Neural cell (in vitro differentiated cells): ENCODE data around the gene PCSK9. TPM values are rescaled to one million over a fixed set of nuclear protein-coding genes. Genes with fewer than 3 reads are reported as not detected.

Experiments
- H2AFZ ChIP-seq: fragments of 200-600, 300-800 bp; sonication (generic), shearing (Covaris generic); 2 replicates; pipeline ENCODE4 v1.6.0; 2014; ENCODE audit warnings: low read depth, mild to moderate bottlenecking, antibody characterized with exemption, low read length, moderate library complexity
- H3F3A ChIP-seq: fragments of 200-600 bp; shearing (Covaris generic); 2 replicates; pipeline ENCODE4 v1.6.1; 2016; ENCODE audit warnings: mild to moderate bottlenecking, moderate library complexity, mixed read lengths, antibody characterized with exemption, low read length; ENCODE audit not compliant: insufficient read depth, poor library complexity, severe bottlenecking
- H3K27ac ChIP-seq: fragments of 200-600, 300-800 bp; sonication (generic), shearing (Covaris generic); 2 replicates; pipeline ENCODE4 v1.5.1; 2014; ENCODE audit warnings: mild to moderate bottlenecking, low read length, moderate library complexity
- H3K27me3 ChIP-seq: fragments of 300-800, 200-600 bp; sonication (generic), shearing (Covaris generic); 2 replicates; pipeline ENCODE4 v1.6.0; 2014; ENCODE audit warnings: mild to moderate bottlenecking, low read depth, low read length, moderate library complexity; ENCODE audit not compliant: insufficient read depth
- H3K36me3 ChIP-seq: fragments of 300-800, 200-600 bp; sonication (generic), shearing (Covaris generic); 2 replicates; pipeline ENCODE4 v1.5.1; 2014; ENCODE audit warnings: mild to moderate bottlenecking, antibody characterized with exemption, low read length, moderate library complexity; ENCODE audit not compliant: insufficient read depth
- H3K4me2 ChIP-seq: fragments of 300-800, 200-600 bp; sonication (generic), shearing (Covaris generic); 2 replicates; pipeline ENCODE4 v1.6.0; 2014; ENCODE audit warnings: mild to moderate bottlenecking, low read length
- H3K4me3 ChIP-seq: fragments of 300-800, 200-600 bp; sonication (generic), shearing (Covaris generic); 2 replicates; pipeline ENCODE4 v1.5.1; 2014; ENCODE audit warnings: mild to moderate bottlenecking, low read length, moderate library complexity
- H3K79me2 ChIP-seq: fragments of 200-600 bp; shearing (Covaris generic); replicated peaks from 2 replicates; pipeline ENCODE4 v1.6.0; 2014; ENCODE audit warnings: mild to moderate bottlenecking, low read length, moderate library complexity; ENCODE audit not compliant: insufficient read depth
- H3K9ac ChIP-seq: fragments of 300-800, 200-600 bp; sonication (generic), shearing (Covaris generic); 2 replicates; pipeline ENCODE4 v1.6.1; 2016; ENCODE audit warnings: mild to moderate bottlenecking, low read length, mixed read lengths
- H3K9me2 ChIP-seq: fragments of 200-600 bp; shearing (Covaris generic); 2 replicates; pipeline ENCODE4 v1.6.1; 2016; ENCODE audit warnings: mild to moderate bottlenecking, low read length, mixed read lengths; ENCODE audit not compliant: insufficient read depth
- H3K9me3 ChIP-seq: fragments of 200-600, 300-800 bp; sonication (generic), shearing (Covaris generic); 2 replicates; pipeline ENCODE4 v1.6.1; 2016; ENCODE audit warnings: mild to moderate bottlenecking, mixed run types, low read length, moderate library complexity, mixed read lengths
- H4K20me1 ChIP-seq: fragments of 200-600 bp; shearing (Covaris generic); 2 replicates; pipeline ENCODE4 v1.6.1; 2016; ENCODE audit warnings: mild to moderate bottlenecking, mixed run types; ENCODE audit not compliant: insufficient read depth
- EP300 ChIP-seq: fragments of 450-650 bp; conservative IDR thresholded peaks from 2 replicates; pipeline ENCODE4 v1.6.1; 2014; ENCODE audit warnings: antibody characterized with exemption, mild to moderate bottlenecking, moderate library complexity; ENCODE audit not compliant: poor library complexity, severe bottlenecking
- EZH2 ChIP-seq: fragments of 200-600, 300-800 bp; shearing (Covaris generic), sonication (generic); IDR thresholded peaks from 2 replicates; pipeline ENCODE4 v1.6.1; 2014; ENCODE audit warnings: antibody characterized with exemption, low read length, borderline replicate concordance, mild to moderate bottlenecking; ENCODE audit not compliant: insufficient read depth, poor library complexity, severe bottlenecking
- MXI1 ChIP-seq: fragments of 450-650 bp; conservative IDR thresholded peaks from 2 replicates; pipeline ENCODE4 v1.6.1; 2014; ENCODE audit warnings: antibody characterized with exemption, mild to moderate bottlenecking; ENCODE audit not compliant: poor library complexity, severe bottlenecking
- POLR2AphosphoS5 ChIP-seq: IDR thresholded peaks from 2 replicates; pipeline ENCODE4 v1.6.1; 2012
- RAD21 ChIP-seq: fragments of 450-650 bp; conservative IDR thresholded peaks from 2 replicates; pipeline ENCODE4 v1.6.1; 2014; ENCODE audit warnings: antibody characterized with exemption, mild to moderate bottlenecking, moderate library complexity
- SMC3 ChIP-seq: fragments of 450-650 bp; conservative IDR thresholded peaks from 2 replicates; pipeline ENCODE4 v1.6.1; 2014; ENCODE audit warnings: antibody characterized with exemption, mild to moderate bottlenecking, moderate library complexity; ENCODE audit not compliant: poor library complexity
- TAF1 ChIP-seq: IDR thresholded peaks from 2 replicates; pipeline ENCODE4 v1.6.1; 2012; ENCODE audit warnings: low read depth
- polyA plus RNA-seq: library from polyadenylated mRNA; depleted of rRNA; stranded (reverse); fragments of >200 nt; gene quantifications from 2 replicates; pipeline ENCODE4 v1.2.3, GENCODE V29; 2014
- TF ChIP-seq, protein P1 (sequence below): fragments of 450-650 bp; IDR thresholded peaks from 2 replicates; pipeline ENCODE4 v1.5.1; 2014; ENCODE audit warnings: antibody characterized with exemption, mild to moderate bottlenecking, moderate library complexity; ENCODE audit not compliant: poor library complexity, severe bottlenecking
- TF ChIP-seq, protein P2 (sequence below): IDR thresholded peaks from 2 replicates; pipeline ENCODE4 v1.6.1; 2012; ENCODE audit warnings: borderline replicate concordance

PCSK9 gene
- polyA plus RNA-seq, 1 donor from 2014 or later: not detected

DNA sequence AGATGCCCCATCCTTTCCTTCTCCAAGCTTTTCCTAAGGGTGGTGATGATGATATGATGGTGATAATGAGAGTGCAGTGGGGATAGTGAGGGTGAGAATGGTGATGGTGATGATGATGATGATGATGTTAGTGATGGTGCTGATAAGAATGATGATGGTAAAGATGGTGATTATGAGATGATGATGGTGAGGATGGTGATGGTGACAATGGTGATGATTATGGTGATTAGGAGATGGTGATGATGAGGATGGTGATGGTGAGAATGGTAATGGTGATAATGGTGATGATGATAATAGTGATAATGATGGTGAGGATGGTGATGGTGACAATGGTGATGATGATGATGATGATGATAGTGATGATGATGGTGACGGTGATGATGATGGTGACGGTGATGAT is 36.7 kb upstream of the PCSK9 start:
- Histone ChIP-seq H3K9me2 (no peaks in the 10 kb centered on the region), H3F3A (no peaks in the 10 kb centered on the region), H2AFZ (no peak overlapping the region), H3K79me2 (no peaks in the 10 kb centered on the region), H3K36me3 (no peaks in the 10 kb centered on the region), H3K27me3 (peaks cover 14% of the 10 kb centered on the region), H4K20me1 (no peaks in the 10 kb centered on the region), H3K27ac (no peak overlapping the region), H3K9me3 (no peaks in the 10 kb centered on the region), H3K4me3 (no peak overlapping the region), H3K9ac (no peak overlapping the region), H3K4me2 (no peak overlapping the region)
- no peak for TF ChIP-seq POLR2AphosphoS5
- TF ChIP-seq, protein P1, sequence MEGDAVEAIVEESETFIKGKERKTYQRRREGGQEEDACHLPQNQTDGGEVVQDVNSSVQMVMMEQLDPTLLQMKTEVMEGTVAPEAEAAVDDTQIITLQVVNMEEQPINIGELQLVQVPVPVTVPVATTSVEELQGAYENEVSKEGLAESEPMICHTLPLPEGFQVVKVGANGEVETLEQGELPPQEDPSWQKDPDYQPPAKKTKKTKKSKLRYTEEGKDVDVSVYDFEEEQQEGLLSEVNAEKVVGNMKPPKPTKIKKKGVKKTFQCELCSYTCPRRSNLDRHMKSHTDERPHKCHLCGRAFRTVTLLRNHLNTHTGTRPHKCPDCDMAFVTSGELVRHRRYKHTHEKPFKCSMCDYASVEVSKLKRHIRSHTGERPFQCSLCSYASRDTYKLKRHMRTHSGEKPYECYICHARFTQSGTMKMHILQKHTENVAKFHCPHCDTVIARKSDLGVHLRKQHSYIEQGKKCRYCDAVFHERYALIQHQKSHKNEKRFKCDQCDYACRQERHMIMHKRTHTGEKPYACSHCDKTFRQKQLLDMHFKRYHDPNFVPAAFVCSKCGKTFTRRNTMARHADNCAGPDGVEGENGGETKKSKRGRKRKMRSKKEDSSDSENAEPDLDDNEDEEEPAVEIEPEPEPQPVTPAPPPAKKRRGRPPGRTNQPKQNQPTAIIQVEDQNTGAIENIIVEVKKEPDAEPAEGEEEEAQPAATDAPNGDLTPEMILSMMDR: no peak
- TF ChIP-seq MXI1: no peak
- no peak for TF ChIP-seq TAF1
- TF ChIP-seq SMC3: no peak
- TF ChIP-seq, protein P2, sequence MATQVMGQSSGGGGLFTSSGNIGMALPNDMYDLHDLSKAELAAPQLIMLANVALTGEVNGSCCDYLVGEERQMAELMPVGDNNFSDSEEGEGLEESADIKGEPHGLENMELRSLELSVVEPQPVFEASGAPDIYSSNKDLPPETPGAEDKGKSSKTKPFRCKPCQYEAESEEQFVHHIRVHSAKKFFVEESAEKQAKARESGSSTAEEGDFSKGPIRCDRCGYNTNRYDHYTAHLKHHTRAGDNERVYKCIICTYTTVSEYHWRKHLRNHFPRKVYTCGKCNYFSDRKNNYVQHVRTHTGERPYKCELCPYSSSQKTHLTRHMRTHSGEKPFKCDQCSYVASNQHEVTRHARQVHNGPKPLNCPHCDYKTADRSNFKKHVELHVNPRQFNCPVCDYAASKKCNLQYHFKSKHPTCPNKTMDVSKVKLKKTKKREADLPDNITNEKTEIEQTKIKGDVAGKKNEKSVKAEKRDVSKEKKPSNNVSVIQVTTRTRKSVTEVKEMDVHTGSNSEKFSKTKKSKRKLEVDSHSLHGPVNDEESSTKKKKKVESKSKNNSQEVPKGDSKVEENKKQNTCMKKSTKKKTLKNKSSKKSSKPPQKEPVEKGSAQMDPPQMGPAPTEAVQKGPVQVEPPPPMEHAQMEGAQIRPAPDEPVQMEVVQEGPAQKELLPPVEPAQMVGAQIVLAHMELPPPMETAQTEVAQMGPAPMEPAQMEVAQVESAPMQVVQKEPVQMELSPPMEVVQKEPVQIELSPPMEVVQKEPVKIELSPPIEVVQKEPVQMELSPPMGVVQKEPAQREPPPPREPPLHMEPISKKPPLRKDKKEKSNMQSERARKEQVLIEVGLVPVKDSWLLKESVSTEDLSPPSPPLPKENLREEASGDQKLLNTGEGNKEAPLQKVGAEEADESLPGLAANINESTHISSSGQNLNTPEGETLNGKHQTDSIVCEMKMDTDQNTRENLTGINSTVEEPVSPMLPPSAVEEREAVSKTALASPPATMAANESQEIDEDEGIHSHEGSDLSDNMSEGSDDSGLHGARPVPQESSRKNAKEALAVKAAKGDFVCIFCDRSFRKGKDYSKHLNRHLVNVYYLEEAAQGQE: no peak
- no peak for TF ChIP-seq EZH2
- TF ChIP-seq RAD21: no peak
- TF ChIP-seq EP300: no peak

DNA sequence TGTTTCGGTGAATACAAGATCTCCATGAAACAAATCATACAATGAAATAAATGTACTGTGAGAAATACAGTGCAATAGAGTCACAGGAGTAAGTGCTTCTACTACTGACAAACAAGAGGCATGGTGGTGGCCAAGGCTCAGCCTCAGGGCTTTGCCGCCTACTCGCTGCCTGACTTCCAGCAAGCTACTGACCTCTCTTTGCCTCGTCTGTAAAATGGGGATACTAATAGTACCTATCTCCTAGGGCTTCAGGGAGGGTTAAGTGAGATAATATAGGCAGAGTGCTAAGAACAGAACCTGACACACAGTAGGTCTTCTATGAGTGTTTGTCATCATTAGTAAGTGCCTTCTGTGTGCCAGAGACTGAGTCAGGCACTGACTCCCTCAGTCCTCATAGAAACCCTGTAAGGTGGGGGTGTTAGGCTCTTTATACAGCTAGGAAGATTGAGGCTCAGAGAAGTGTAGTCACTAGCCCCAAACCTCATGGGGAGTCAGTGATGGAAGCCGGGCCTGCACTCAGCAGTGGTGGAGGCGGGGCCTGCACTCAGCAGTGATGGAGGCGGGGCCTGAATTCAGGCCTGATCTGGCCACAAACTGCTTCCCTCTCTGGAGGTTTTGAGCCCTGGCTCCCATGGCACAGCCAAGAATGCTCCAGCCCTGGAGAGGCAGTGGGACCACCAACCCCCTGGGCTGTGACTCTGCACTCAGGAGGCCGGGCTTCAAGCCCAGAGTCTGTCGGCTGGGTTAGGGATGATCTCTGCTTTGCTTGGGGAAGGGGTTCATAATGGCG is 33.8 kb upstream of the PCSK9 start:
- H2AFZ ChIP-seq: no peak overlapping the region
- H3K4me2 ChIP-seq: no peak overlapping the region
- no peak overlapping the region for H3K27ac ChIP-seq
- no peak overlapping the region for H3K9ac ChIP-seq
- no peaks in the 10 kb centered on the region for H3K27me3 ChIP-seq
- H3K4me3 ChIP-seq: no peak overlapping the region
- H3K9me2 ChIP-seq: no peaks in the 10 kb centered on the region
- TF ChIP-seq POLR2AphosphoS5 (no peak), EP300 (no peak), RAD21 (no peak), SMC3 (no peak), TAF1 (no peak), MXI1 (no peak), EZH2 (no peak)
- TF ChIP-seq, protein P2: no peak
- TF ChIP-seq, protein P1: no peak
- no peaks in the 10 kb centered on the region for H3K9me3 ChIP-seq
- H3K36me3 ChIP-seq: no peaks in the 10 kb centered on the region
- no peaks in the 10 kb centered on the region for H3K79me2 ChIP-seq
- H3F3A ChIP-seq: no peaks in the 10 kb centered on the region
- H4K20me1 ChIP-seq: no peaks in the 10 kb centered on the region
